Liver (tissue), 9 donors: ENCODE results near the gene BTBD17. TPM values are rescaled to one million over a fixed set of nuclear protein-coding genes. Genes with fewer than 3 reads are reported as not detected.

Source experiments
- DNase-seq: peaks from one replicate; pipeline ENCODE4 v3.0.0-alpha.2; 2017; ENCODE audit warnings: low spot score
- H3K27ac ChIP-seq, 2 donors: one replicate each; pipeline ENCODE4 v1.7.0; 2013; ENCODE audit warnings: inconsistent platforms in 2 of 2, low read length in 2 of 2, control low read depth in 1 of 2, low read depth in 1 of 2, mild to moderate bottlenecking in 1 of 2
- H3K27me3 ChIP-seq, 4 donors: one replicate each; pipeline versions ENCODE4 v1.6.1 to v1.7.0; 2013; ENCODE audit warnings: low read length in 3 of 4, inconsistent platforms in 1 of 4, mild to moderate bottlenecking in 1 of 4, moderate library complexity in 1 of 4; ENCODE audit not compliant: control insufficient read depth in 4 of 4, insufficient read depth in 4 of 4
- H3K36me3 ChIP-seq, 4 donors: one replicate each; pipeline versions ENCODE4 v1.6.1 to v1.7.0; 2013; ENCODE audit warnings: low read length in 3 of 4, mild to moderate bottlenecking in 3 of 4, low read depth in 1 of 4, moderate library complexity in 1 of 4; ENCODE audit not compliant: control insufficient read depth in 4 of 4, insufficient read depth in 3 of 4
- H3K4me1 ChIP-seq, 4 donors: one replicate each; pipeline versions ENCODE4 v1.6.1 to v1.7.0; 2013; ENCODE audit warnings: low read length in 3 of 4, mild to moderate bottlenecking in 3 of 4, moderate library complexity in 1 of 4; ENCODE audit not compliant: control insufficient read depth in 4 of 4, insufficient read depth in 4 of 4
- H3K4me3 ChIP-seq, 3 donors: one replicate each; pipeline versions ENCODE4 v1.6.1 to v1.7.0; 2013; ENCODE audit warnings: low read length in 3 of 3, control low read depth in 1 of 3, low read depth in 1 of 3, mild to moderate bottlenecking in 1 of 3
- H3K9ac ChIP-seq, 2 donors: one replicate each; pipeline ENCODE4 v1.7.0; 2013; ENCODE audit warnings: low read length in 2 of 2, mild to moderate bottlenecking in 2 of 2, moderate library complexity in 2 of 2, control low read depth in 1 of 2, low read depth in 1 of 2
- H3K9me3 ChIP-seq, 4 donors: one replicate each; pipeline versions ENCODE4 v1.6.1 to v1.7.0; 2013; ENCODE audit warnings: low read length in 3 of 4; ENCODE audit not compliant: control insufficient read depth in 4 of 4
- ATF3 ChIP-seq: IDR thresholded peaks from 2 replicates; pipeline ENCODE4 v1.6.1; 2016; ENCODE audit warnings: antibody characterized with exemption
- EGR1 ChIP-seq, 2 donors: IDR thresholded peaks; 2 replicates each; pipeline ENCODE4 v1.6.1; 2016 to 2018; ENCODE audit warnings: antibody characterized with exemption in 2 of 2, low read depth in 2 of 2
- FOXA1 ChIP-seq: IDR thresholded peaks from 2 replicates; pipeline ENCODE4 v1.6.1; 2016; ENCODE audit warnings: antibody characterized with exemption
- FOXA2 ChIP-seq: IDR thresholded peaks from 2 replicates; pipeline ENCODE4 v1.6.1; 2016; ENCODE audit warnings: antibody characterized with exemption
- GABPA ChIP-seq, 2 donors: IDR thresholded peaks in 1 of 2; conservative IDR thresholded peaks in 1 of 2; 2 replicates each; pipeline ENCODE4 v1.6.1; 2016; ENCODE audit warnings: antibody characterized with exemption in 2 of 2, mild to moderate bottlenecking in 1 of 2, moderate library complexity in 1 of 2
- HNF4A ChIP-seq, 2 donors: conservative IDR thresholded peaks; 2 replicates each; pipeline ENCODE4 v1.6.1; 2016; ENCODE audit warnings: antibody characterized with exemption in 2 of 2, mild to moderate bottlenecking in 2 of 2
- HNF4G ChIP-seq: IDR thresholded peaks from 2 replicates; pipeline ENCODE4 v1.6.1; 2016; ENCODE audit warnings: antibody characterized with exemption
- MAX ChIP-seq: IDR thresholded peaks from 2 replicates; pipeline ENCODE4 v1.6.1; 2016; ENCODE audit warnings: antibody characterized with exemption
- RAD21 ChIP-seq, 2 donors: IDR thresholded peaks; 2 replicates each; pipeline ENCODE4 v1.6.1; 2016; ENCODE audit warnings: antibody characterized with exemption in 2 of 2, mild to moderate bottlenecking in 2 of 2
- REST ChIP-seq: IDR thresholded peaks from 2 replicates; pipeline ENCODE4 v1.6.1; 2016; ENCODE audit warnings: antibody characterized with exemption, mild to moderate bottlenecking
- SP1 ChIP-seq: IDR thresholded peaks from 2 replicates; pipeline ENCODE4 v1.6.1; 2018; ENCODE audit warnings: antibody characterized with exemption, mild to moderate bottlenecking
- TAF1 ChIP-seq: conservative IDR thresholded peaks from 2 replicates; pipeline ENCODE4 v1.6.1; 2016; ENCODE audit warnings: antibody characterized with exemption, mild to moderate bottlenecking
- WGBS: extraction: QIAGEN DNeasy Blood & Tissue Kit; methylation state at CpG from one replicate; pipeline ENCODE4 v1.1.7; 2013; 5-methylcytosine and 5-hydroxymethylcytosine counted together
- polyA plus RNA-seq, 2 donors: library from polyadenylated mRNA; stranded (reverse) in 1 of 2; unstranded in 1 of 2; fragments of 200-250 nt in 1 of 2; fragments of >200 nt in 1 of 2; fragmentation: Nextera tagmentation in 1 of 2; extraction: Ambion mirVana in 1 of 2; gene quantifications; one replicate each; pipeline versions ENCODE4 v1.2.1 to v1.2.3, GENCODE V29; 2013 to 2015
- total RNA-seq, 2 donors: library from RNA; depleted of rRNA; stranded (reverse); fragments of >200 nt; gene quantifications; one replicate each; pipeline ENCODE4 v1.2.3, GENCODE V29; 2014
- TF ChIP-seq, protein P1 (sequence below): IDR thresholded peaks from 2 replicates; pipeline ENCODE4 v1.6.1; 2016; ENCODE audit warnings: antibody characterized with exemption
- donor health status: healthy.
- donor health status: healthy.
- donor health status: healthy.
- donor health status: healthy.
- donor health status: healthy.

BTBD17 gene
- total and polyA plus RNA-seq, 4 donors = not detected

DNA sequence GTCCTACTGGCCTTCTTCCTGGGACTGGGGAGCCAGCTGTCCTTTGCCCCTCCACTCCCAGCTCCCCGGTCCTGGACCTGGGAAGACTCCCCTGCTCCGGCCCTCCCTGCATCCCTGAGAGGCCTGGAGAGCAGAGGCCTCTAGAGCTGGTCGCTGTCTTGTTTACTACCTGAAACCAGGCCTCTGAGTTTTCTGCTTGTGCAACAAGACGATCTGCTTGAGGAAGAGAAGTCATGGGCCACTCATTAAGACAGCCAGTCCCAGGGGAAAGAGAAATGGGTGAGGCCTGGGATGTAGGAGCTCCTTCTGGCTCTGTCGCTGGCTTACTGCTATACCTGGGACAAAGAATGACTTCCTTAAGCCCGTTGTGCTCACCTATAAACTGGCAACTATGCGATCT is 40.4 kb upstream of the BTBD17 start:
- Histone ChIP-seq H3K9ac (no peak overlapping the region), H3K27ac (no peak overlapping the region), H3K4me3 (no peak overlapping the region), H3K36me3 (no peaks in the 10 kb centered on the region), H3K4me1 (no peaks in the 10 kb centered on the region), H3K27me3 (no peaks in the 10 kb centered on the region), H3K9me3 (no peaks in the 10 kb centered on the region)
- no peak for TF ChIP-seq HNF4A (conservative IDR thresholded peaks at IDR 0.05)
- TF ChIP-seq FOXA2 = no peak
- no peak for TF ChIP-seq HNF4G
- WGBS = 95% methylated on average over 7 of the region's 7 CpGs
- DNase-seq = no peak

GRCh38 chr17:74396567-74396966 is 34.9 kb upstream of the BTBD17 start:
- DNase-seq = no peak
- Histone ChIP-seq H3K27me3 (no peaks in the 10 kb centered on the region), H3K4me3 (no peak overlapping the region), H3K9ac (no peak overlapping the region), H3K9me3 (no peaks in the 10 kb centered on the region), H3K4me1 (no peaks in the 10 kb centered on the region), H3K36me3 (no peaks in the 10 kb centered on the region), H3K27ac (no peak overlapping the region)
- 91% methylated on average over 4 of the region's 4 CpGs for WGBS
- TF ChIP-seq, protein P1, sequence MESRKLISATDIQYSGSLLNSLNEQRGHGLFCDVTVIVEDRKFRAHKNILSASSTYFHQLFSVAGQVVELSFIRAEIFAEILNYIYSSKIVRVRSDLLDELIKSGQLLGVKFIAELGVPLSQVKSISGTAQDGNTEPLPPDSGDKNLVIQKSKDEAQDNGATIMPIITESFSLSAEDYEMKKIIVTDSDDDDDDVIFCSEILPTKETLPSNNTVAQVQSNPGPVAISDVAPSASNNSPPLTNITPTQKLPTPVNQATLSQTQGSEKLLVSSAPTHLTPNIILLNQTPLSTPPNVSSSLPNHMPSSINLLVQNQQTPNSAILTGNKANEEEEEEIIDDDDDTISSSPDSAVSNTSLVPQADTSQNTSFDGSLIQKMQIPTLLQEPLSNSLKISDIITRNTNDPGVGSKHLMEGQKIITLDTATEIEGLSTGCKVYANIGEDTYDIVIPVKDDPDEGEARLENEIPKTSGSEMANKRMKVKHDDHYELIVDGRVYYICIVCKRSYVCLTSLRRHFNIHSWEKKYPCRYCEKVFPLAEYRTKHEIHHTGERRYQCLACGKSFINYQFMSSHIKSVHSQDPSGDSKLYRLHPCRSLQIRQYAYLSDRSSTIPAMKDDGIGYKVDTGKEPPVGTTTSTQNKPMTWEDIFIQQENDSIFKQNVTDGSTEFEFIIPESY = no peak
- TF ChIP-seq ATF3 (no peak), TAF1 (no peak), RAD21 (IDR thresholded peaks at IDR 0.05) (no peak), SP1 (no peak), REST (no peak), GABPA (IDR thresholded peaks at IDR 0.05 in 1 of 2, conservative IDR thresholded peaks at IDR 0.05 in 1 of 2) (no peak)

- Histone ChIP-seq H3K4me1 (no peaks in the 10 kb centered on the region), H3K9me3 (no peaks in the 10 kb centered on the region), H3K4me3 (no peak overlapping the region), H3K27ac (no peak overlapping the region), H3K9ac (no peak overlapping the region), H3K36me3 (no peaks in the 10 kb centered on the region), H3K27me3 (no peaks in the 10 kb centered on the region)
- 88% methylated on average over 7 of the region's 7 CpGs for WGBS
- DNase-seq = no peak
- TF ChIP-seq EGR1 (IDR thresholded peaks at IDR 0.05; ENCODE audit: low read depth in 2 of 2) (no peak), SP1 (no peak), RAD21 (IDR thresholded peaks at IDR 0.05) (no peak), MAX (no peak), TAF1 (no peak), GABPA (IDR thresholded peaks at IDR 0.05 in 1 of 2, conservative IDR thresholded peaks at IDR 0.05 in 1 of 2) (no peak), FOXA2 (no peak), FOXA1 (no peak), REST (no peak)
- TF ChIP-seq, protein P1 = no peak
Measured at GRCh38 chr17:74394977-74395376, 33.3 kb upstream of the BTBD17 start.
